HUDEP-2 (cell line): ENCODE results near the gene CGB5.
A peak's percentile ranks its signal among the peaks of the same experiment; 100 is the strongest.
"Not testable (repeated sequence)": the region's sequence is repeated elsewhere in the genome, so short reads cannot be mapped to it uniquely, and the experiment has no call there.

Source experiments
- DNase-seq, 76 experiments: peaks; one replicate each; lab custom pipeline; 2025; ENCODE audit not compliant: unreplicated experiment in 76 of 76; lab: John Stamatoyannopoulos, UW

Gene CGB5

DNA sequence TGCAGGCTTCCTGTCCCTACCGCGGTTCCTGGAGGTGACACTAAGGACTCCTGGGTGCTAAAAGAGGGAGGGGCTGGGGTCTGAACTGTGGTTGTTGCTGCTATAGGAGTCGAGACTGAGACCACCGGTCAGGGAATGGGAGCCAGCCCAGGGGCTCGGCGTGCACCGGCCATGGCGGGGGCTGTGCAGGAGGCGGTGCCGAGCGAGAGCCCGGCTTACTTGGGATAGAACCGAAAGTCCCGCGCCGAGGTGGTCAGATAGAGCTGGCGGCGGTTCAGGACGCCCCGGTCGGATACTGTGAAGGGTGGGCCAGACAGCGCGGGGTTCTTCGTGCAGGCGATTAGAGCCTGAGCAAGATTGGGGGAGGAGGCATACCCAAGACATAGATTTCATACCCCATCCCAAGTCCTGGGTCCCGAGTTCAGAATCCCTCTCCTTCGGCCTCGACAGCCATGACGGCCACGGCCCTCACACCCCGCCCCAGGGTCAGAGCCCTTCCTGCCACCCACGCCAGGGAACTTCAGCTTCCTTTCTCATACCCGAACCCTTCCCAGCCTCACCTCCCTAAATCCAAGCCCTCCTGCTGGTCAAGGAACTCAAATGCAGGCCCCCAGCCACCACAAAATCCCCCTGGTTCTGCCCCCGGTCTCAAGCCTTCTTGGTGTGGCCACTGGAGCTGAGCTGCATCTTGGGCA, 13.4 kb downstream of the CGB5 start:
- DNase-seq, result not testable (repeated sequence)

DNA sequence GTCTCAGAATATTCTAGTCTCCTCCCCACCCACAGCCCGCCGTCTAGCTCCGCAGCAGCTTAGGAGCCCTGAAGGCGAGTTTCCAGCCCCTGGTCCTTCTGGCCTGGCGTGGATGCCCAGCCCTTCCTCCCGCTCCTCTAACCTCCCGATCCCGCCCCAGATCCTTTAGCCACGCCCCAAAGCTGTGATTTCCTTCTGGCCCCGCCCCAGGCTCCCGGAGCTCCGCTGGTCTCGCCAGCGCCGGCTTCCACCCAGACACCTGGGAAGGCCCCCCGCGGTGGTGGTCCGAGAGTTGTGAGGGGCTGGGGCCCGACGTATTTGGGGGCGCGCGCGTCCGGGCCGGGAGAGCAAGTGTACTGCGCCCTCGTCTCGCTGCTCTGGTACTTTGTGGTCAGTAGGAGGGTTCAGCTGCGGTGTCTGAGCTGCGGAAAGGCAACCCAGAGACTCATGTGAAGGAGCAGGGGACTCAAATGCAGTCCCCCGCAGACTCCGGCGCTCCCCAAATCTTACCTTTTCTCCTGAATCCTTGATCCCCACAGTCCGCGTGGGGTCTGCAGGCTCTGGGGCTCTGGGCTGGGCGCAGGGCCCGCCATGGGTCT, 14.1 kb downstream of the CGB5 start, which contains the start of gene CGB7:
Gene CGB7, minus strand, starts transcription at position 114 of the 599 bp plus-strand sequence. CDS start 2,374 bp downstream, outside the sequence.
- peak in 1 of 76 experiments; percentile 6 for DNase-seq

DNA sequence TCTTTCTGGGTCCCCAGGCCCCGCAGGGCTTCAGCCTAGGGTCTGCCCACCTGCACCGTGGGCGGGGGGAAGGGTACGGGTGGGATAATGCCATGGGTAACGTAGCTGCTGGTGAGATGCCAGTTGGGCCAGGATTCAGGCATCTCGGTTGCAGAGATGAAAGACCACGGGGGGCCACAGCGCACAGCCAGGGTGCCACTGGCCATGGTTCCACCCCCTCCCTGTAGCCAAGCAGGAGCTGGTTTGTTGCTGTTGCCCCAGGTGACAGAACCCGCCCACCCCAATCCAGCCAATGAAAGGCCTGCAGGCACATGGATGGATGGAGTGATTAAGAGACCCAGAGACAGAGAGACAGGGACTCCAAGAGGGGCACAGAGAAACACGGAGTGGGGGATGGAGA, 14.9 kb downstream of the CGB5 start:
- DNase-seq, result peak in 10 of 76 experiments; percentile 7 to 31 (median 18)

DNA sequence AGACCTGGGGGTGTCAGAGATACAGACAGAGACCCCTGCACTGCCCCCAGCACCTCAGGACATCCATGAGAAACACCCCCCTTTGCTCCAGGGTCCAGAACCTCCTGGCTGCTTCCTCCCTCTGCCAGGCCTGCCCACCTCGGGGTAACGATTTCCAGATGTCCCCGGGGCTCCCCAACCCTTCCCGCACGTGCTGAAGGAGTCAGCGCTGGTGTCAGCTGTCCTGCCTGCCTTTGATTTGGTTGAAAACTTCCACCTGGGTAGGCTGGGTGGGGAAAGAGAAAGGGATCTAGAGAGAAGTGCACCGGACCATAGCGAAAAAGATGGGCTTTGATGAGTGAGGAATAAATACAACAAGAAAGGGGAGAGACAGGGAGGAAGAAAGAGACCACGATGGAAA, 15.4 kb downstream of the CGB5 start:
- DNase-seq, result no peak

DNA sequence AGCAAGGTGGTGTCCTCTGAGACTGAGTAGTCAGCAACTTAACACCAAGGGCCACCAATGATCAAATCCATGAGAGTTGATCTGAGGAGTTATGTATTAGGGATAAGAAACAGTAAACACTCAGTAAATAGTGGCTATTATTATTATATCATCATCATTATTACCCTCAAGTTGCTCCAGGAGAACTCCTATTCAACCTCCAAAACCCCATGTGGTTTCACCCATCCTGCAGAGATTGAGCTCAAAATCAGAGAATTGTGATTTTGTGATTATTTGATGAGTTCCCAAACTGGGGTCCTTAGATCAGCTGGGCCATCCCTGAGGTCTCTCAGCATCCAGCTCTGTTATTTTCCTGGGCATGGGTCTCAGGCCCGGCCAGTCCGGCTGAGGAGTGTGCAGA, 17.4 kb downstream of the CGB5 start:
- DNase-seq, result no peak

DNA sequence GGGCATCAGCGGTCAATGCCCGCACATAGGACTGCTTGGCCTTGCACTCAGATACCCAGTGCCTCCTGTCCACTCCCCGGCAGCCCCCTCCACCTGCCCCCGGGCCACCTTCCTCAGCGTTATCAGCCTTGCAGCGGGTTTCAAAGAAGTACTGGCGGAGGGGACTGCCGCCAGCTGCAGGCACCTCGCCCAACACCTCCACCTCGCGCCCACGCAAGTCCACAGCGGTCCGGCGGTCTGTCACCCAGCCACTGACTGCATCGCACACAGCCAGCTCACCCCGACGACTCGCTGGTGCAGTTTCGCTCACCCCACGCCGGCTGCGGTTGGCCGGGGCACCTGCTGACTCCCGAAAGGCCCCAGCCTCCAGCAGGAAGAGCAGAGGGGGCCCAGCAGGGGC, 17.8 kb downstream of the CGB5 start:
- DNase-seq, result no peak

DNA sequence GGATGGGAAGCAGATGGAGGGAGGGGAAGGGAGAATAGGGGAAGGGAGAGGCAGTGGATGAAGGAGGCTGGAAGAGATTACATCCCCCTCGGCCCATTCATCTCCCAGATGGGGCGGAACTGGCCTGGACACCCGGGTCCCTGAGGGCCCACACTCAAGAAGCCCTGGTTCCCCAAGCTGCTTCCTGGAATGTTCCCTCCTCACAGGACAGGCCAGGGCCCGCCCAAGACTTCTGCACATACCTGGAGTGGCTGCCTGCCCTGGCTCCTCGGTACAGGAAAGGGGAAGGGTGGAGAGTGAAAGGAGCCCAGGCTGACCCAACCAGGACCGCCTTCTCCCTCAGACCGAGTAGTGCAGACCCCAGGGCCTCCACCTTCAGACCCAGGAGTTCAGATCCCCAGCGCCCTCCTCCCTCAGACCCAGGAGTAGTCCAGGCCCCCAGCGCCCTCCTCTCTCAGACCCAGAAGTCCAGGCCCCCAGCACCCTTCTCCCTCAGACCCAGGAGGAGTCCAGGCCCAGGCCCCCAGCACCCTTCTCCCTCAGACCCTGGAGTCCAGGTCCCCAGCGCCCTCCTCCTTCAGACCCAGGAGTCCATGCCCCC, 20.5 kb downstream of the CGB5 start:
- no peak for DNase-seq

DNA sequence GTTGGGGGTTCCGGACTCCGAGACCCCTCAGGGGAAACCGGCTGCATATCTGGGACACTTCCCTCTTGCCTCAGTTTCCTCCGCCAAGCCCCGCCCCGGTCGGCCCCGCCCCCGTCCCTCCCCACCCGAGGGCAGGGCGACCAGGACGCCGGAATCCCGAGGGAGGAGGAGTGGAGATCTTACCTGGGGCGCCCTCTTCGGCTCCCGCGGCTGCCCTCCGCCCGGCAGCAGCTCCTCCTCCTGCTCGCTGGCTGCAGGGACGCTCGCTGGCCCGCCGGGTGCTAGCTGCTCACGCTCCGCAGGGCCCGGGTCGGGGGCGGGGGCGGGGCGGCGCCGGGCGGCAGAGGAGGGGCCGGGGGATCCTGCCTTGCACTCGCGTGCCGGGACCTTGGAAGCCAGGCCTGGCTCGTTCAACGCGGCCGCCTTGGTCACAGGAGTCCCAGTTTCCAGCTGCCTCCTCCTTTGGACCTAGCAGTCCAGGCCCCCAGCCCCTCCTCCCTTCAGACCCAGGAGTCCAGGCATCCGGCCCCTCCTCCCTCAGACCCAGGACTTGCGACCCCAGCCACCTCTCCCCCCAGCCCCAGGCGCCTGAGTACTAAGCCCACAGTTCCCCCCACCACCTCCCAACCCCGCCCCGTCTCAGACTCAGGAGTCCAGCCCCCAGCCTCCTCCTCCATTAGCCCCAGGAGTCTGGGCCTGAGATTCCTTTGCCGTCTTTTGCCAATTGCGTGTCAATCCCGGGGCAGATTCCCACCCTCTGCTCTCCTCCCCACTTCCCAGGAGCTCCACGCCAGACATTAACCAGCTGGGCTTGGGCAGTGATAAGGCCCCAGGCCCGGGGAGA, 21.3 kb downstream of the CGB5 start, which contains the start of gene NTF4:
Gene NTF4, minus strand, starts transcription at position 51 of the 844 bp plus-strand sequence. CDS start 2,821 bp downstream, outside the sequence.
- DNase-seq, result no peak

DNA sequence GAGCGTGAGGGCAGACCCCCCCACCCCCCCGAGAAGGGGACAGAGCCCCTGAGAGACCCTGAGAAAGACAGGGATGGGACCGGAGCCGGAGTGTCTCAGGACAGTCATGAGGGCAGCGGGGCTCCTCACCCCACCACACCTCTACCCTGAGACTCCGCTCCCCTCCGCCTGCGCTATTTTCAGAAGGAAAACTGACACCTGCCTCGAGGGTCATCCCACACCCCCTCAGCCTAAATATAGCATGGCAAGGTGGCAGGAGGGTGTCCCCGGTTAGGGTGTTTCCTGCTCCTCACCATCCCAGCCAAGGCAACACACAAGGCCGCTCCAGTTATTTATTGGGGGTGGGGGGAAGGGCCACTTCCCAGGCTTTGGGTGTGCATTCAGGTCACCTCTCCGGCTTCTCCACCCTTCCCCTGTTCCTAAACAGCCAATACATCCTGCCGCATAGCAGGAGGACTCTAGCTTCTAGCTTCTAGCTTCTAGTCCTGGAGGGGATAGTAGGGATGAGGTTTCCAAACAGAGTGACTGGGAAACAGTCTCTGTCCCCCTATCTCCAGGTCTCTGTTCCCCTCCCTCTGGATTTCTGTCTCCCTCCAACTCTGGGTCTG, 22.4 kb downstream of the CGB5 start:
- no peak for DNase-seq

DNA sequence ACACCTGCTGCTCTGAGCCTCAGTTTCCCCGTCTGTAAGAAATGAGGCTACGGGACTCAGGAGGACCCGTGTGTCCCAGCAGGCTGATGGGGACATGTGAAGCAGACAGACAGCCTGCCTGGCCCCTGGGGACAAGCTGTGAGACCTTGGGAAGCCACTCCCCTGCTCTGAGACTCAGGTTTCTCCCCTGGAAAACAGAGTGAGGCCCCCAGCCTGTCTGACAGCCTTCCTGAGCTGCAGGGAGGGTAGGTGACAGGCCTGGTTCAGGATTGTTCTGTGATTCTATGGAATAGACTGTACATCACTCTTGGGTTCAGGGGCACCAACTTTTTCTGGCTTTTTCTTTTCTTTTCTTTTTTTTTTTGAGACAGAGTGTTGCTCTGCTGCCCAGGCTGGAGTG, 23.9 kb downstream of the CGB5 start:
- no peak for DNase-seq

DNA sequence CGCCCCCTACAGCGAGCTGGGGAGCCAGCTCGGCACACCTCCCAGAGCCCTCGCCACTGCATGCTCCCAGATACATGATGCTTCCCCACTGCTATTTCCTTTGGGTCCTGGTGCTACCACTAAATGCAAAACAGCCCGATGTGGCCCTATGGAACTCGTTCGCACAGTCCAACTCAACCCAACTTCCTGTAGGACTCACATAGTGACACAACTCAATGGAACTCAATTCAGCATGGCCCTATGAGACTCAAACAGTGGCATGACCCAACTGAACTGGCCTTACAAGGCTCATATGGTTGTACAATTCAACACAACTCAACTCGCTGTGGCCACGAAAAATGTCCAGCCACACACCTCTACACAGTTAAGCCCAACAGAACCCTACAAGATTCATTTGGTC, 25.4 kb downstream of the CGB5 start:
- DNase-seq, result no peak

DNA sequence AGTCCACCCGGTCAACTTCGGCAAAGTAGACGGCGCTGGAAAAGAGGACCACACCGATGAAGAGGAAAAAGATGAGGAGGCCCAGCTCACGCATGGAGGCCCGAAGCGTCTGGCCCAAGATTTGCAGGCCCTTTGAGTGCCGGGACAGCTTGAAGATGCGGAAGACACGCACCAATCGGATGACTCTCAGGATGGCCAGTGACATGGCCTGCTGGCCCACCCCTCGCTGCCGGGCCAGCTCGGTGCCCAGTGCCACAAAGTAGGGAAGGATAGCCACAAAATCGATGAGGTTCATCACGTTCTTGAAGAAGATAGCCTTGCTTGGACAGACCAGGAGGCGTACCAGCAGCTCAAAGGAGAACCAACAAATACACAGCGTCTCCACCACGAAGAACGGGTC, 26.8 kb downstream of the CGB5 start:
- no peak for DNase-seq

DNA sequence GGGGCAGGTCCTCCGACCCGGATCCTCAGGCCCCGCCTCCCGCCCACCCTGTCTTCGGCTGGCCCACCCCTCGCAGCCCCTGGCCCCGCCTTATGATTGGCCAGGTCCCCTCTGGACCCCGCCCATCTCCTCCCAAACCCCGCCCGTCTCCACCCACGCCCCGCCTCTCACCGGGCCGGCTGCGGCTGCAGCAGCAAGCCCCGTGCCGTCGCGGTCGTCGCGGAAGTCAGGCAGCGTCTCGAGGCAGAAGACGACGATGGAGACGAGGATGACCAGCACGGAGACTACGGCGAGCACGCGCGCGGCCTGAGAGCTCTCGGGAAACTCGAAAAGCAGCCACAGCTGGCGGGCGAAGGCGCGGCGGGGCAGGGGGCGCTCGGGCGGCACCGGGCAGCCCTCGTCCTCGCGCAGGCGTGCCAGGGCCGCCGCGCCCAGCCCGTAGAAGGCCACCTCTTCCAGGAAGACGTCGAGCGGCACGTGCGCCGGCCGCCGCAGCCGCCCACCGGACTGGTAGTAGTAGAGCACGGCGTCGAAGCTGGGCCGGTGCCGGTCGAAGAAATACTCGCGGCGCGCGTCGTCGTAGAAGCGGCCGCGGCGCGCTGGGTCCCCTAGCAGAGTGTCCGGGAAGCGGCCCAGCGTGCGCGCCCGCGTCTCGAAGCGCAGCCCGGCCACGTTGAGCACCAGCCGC, 28.4 kb downstream of the CGB5 start:
- peak in 25 of 76 experiments; percentile 8 to 63 (median 40) for DNase-seq

DNA sequence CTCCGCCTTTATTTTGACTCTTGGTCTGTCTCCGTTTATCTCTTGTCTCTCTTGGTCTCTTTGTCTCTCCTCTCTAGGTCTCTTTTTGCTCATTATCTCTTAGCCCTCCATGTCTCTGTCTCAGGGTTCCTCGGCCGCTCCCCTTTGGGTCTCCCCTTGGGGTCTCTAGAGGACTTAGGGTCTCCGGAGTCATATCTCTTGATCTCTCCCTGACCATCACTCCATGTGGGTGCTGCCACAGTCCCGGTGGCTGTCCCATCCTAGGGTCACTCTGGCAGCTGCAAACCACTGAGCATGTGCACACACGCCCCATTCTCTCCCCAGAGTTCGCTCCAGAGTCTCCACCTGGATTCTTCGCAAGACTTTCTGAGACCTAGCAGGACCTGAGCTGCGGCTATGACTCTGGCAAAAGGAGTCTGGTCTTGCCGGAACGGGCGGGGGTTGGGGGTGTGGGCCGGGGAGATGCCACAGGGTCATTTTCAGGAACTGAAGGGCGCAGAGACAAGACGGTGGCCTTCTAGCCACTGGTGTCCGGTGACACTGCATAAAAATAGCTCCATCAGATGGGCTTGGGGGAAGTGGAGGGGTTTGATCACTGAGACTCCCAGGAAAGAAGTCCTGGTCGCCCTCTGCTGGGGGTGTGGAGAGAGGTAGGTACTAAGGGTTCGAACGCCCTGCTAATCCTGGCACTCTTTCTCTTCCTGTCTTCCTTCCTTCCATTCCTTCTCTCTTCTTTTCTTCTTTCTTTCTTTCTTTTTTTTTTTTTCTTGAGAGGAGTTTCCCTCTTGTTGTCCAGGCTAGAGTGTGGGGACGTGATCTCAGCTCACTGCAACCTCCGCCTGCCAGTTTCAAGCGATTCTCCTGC, 30.1 kb downstream of the CGB5 start:
- DNase-seq, result peak in 19 of 76 experiments; percentile 11 to 42 (median 21)

DNA sequence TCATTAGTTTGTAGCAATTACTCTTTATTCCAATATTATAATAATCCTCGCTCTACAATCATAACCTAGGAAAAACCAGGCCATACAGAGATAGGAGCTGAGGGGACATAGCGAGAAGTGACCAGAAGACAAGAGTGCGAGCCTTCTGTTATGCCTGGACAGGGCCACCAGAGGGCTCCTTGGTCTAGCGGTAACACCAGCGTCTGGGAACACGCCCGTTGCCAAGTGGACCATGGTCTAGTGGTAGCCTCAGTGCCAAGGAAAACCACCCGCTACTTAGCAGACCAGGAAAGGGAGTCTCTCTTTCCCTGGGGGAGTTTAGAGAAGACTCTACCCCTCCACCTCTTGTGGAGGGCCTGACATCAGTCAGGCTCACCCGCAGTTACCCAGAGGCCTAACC, 31.2 kb downstream of the CGB5 start:
- peak in 45 of 76 experiments; percentile 8 to 68 (median 45) for DNase-seq

DNA sequence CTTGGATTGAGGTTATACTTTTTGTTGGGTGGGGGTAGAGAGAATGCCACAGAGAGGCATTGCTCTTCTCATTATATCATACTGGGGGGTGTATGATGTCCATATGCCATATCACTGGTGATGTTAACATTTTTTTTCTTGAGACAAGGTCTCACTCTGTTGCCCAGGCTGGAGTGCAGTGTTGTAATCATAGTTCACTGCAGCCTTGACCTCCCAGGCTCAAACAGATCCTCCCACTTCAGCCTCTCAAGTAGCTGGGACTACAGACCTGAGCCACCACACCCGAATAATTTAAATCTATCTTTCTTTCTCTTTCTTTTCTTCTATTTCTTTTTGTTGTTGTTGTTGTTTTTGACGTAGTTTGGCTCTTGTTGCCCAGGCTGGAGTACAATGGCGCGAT, 36.7 kb downstream of the CGB5 start:
- DNase-seq, result no peak

DNA sequence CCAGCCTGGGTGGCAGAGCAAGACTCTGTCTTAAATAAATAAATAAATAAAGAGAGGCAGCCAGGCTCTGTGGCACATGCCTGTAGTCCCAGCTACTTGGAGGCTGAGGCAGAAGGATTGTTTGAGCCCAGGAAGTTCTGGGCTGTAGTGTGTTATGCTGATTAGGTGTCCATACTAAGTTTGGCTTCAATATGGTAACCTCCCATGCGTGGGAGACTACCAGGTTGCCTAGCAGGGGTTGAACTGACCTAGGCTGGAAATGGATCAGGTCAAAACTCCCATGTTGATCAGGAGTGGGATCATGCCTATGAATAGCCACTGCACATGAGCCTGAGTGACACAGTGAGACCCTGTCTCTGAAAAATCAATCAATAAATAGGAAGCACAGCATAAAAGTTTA, 37.6 kb downstream of the CGB5 start:
- DNase-seq, result peak in 5 of 76 experiments; percentile 8 to 48 (median 18)

DNA sequence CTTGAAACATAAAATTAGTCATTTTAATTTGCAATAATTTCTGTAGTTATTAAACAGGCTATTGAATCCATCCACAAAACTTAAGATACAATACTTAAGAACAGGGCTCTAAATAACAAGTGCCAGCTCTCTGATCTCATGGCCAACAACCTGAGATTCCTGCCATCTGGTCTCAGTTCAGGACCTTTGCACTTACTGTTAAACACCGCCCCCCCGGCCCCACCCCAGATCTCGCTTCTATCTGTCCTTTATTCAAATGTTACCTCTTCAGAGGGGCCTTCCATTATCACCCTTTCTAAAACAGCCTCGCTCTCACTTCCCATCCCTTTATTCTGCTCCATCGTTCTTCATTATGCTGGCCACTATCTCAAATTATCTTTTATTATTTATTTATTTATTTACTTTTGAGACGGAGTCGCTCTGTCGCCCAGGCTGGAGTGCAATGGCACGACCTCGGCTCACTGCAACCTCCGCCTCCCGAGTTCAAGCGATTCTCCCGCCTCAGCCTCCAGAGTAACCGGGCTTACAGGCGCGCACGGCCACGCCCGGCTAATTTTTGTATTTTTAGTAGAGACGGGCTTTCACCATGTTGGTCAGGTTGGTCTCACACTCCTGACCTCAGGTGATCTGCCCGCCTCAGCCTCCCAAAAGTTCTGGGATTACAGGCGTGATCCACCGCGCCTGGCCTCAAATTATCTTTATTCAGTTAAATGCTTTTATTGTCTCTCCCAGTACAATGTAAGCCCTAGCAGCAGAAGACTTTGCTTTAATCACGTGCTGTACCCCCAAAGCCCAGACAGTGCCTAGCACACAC, 40.8 kb downstream of the CGB5 start:
- DNase-seq, result no peak
